ENCODE results near the gene SBK2. TPM values are rescaled to one million over a fixed set of nuclear protein-coding genes. Genes with fewer than 3 reads are reported as not detected.

The SBK2 gene
- polyA plus RNA-seq, 1 of the 3 experiments (the other 2 are of a cell fraction), result 0.20 TPM

DNA sequence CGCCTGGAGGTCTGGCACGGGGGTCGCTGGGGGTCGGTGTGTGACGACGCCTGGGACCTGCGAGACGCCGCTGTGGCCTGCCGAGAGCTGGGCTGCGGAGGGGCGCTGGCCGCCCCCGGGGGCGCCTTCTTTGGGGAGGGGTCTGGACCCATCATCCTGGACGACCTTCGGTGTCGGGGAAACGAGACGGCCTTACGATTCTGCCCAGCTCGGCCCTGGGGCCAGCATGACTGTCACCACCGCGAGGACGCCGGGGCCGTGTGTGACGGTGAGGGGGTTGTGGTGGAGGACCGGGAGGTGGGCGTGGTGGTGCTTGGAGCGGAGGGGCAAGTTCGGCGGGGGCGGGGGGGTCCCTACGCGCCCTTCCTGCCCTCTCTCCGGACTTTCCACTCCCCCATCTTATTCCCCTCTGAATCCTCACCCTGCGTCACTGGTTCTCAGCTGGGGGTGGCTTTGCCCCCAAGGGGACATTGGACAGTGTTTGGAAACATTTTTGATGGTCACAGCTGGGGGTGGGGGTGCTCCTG lies 43.2 kb downstream of the SBK2 start:
- no peaks in the 10 kb centered on the region for H4K20me1 ChIP-seq (ENCODE audit: insufficient read depth)
- DNase-seq, result no peak
- peaks cover 0 to 34% of the 10 kb centered on the region in 2 experiments; a peak in 1 of 4 replicates for H3K4me1 ChIP-seq (ENCODE audit: control insufficient read depth in 1 of 2, insufficient read depth in 2 of 2, low read depth in 1 of 2, low read length in 1 of 2)
- H3K79me2 ChIP-seq (ENCODE audit: insufficient read depth), result no peaks in the 10 kb centered on the region
- no peak overlapping the region; the same call in 1 of the 2 replicates for H3K4me2 ChIP-seq
- peaks cover 10% of the 10 kb centered on the region for H3F3A ChIP-seq (replicated peaks; ENCODE audit: insufficient read depth)
- no peaks in the 10 kb centered on the region for H3K9me3 ChIP-seq
- POLR2A ChIA-PET, result interaction anchor here (0.7 kb wide), 1 partner anchor 17 kb away, joined by 3 read pairs; no protein-coding TSS in a partner anchor
- TF ChIP-seq RCOR1 (IDR thresholded peaks at IDR 0.05; ENCODE audit: low read length) (no peak), MXI1 (IDR thresholded peaks at IDR 0.05; ENCODE audit: low read depth, low read length) (no peak), CHD2 (IDR thresholded peaks at IDR 0.05; ENCODE audit: low read length, partially characterized antibody) (no peak)
- peak overlapping the region in 1 of 2 experiments; percentile 25; a peak in 1 of 4 replicates for H3K27ac ChIP-seq (ENCODE audit: low read depth in 2 of 2, low read length in 1 of 2)
- no peaks in the 10 kb centered on the region for H3K36me3 ChIP-seq (replicated peaks in 1 of 2; ENCODE audit: control insufficient read depth in 1 of 2, insufficient read depth in 2 of 2, low read length in 1 of 2)
- CTCF ChIA-PET, result interaction anchor here (0.5 to 15.1 kb wide), 4 partner anchors 11 to 139 kb away, joined by 3 to 162 read pairs (median 18); partner anchors contain the start of gene ZNF865
- H2AFZ ChIP-seq (ENCODE audit: low read depth), result no peak overlapping the region
- 81% methylated on average over 17 of the region's 38 CpGs for WGBS (ENCODE audit: low lambda C conversion rate)
- no peak overlapping the region for H3K9ac ChIP-seq
- H3K4me3 ChIP-seq (ENCODE audit: low read depth in 2 of 2, low read length in 1 of 2), result no peak overlapping the region
- no peaks in the 10 kb centered on the region for H3K9me2 ChIP-seq
- no peaks in the 10 kb centered on the region for H3K27me3 ChIP-seq (ENCODE audit: insufficient read depth)

GRCh38 chr19:55493052-55493644 lies 43.8 kb downstream of the SBK2 start:
- no peaks in the 10 kb centered on the region for H3K9me3 ChIP-seq
- CTCF ChIA-PET, result interaction anchor here (6.3 to 15.1 kb wide), 2 partner anchors 12 to 25 kb away, joined by 31 to 162 read pairs; no protein-coding TSS in a partner anchor
- H3K4me2 ChIP-seq, result peak overlapping the region; percentile 34; the same call in 1 of the 2 replicates
- WGBS (ENCODE audit: low lambda C conversion rate), result 69% methylated on average over 17 of the region's 18 CpGs
- no peaks in the 10 kb centered on the region for H4K20me1 ChIP-seq (ENCODE audit: insufficient read depth)
- no peak overlapping the region for H3K9ac ChIP-seq
- H3F3A ChIP-seq (replicated peaks; ENCODE audit: insufficient read depth), result peaks cover 10% of the 10 kb centered on the region
- peak overlapping the region; percentile 23; the same call in 1 of the 2 replicates for H2AFZ ChIP-seq (ENCODE audit: low read depth)
- peak overlapping the region in 1 of 2 experiments; percentile 25; a peak in 1 of 4 replicates for H3K27ac ChIP-seq (ENCODE audit: low read depth in 2 of 2, low read length in 1 of 2)
- H3K4me1 ChIP-seq (ENCODE audit: control insufficient read depth in 1 of 2, insufficient read depth in 2 of 2, low read depth in 1 of 2, low read length in 1 of 2), result peaks cover 0 to 39% of the 10 kb centered on the region in 2 experiments; a peak in 1 of 4 replicates
- no peaks in the 10 kb centered on the region for H3K27me3 ChIP-seq (ENCODE audit: insufficient read depth)
- no peaks in the 10 kb centered on the region for H3K9me2 ChIP-seq
- no peaks in the 10 kb centered on the region for H3K79me2 ChIP-seq (ENCODE audit: insufficient read depth)
- POLR2A ChIA-PET, result interaction anchor here (0.7 to 1.1 kb wide), 2 partner anchors 16 to 17 kb away, joined by 3 read pairs; no protein-coding TSS in a partner anchor
- no peak for DNase-seq
- no peak overlapping the region for H3K4me3 ChIP-seq (ENCODE audit: low read depth in 2 of 2, low read length in 1 of 2)
- TF ChIP-seq RFX5 (IDR thresholded peaks at IDR 0.05; ENCODE audit: low read length) (no peak), ELF1 (IDR thresholded peaks at IDR 0.05) (no peak), PBX3 (IDR thresholded peaks at IDR 0.05) (no peak), SIN3A (IDR thresholded peaks at IDR 0.05; ENCODE audit: borderline replicate concordance, low read depth, low read length) (no peak), FOXM1 (IDR thresholded peaks at IDR 0.05; ENCODE audit: low read depth) (no peak), RCOR1 (IDR thresholded peaks at IDR 0.05; ENCODE audit: low read length) (no peak)
- TF ChIP-seq, protein P1, sequence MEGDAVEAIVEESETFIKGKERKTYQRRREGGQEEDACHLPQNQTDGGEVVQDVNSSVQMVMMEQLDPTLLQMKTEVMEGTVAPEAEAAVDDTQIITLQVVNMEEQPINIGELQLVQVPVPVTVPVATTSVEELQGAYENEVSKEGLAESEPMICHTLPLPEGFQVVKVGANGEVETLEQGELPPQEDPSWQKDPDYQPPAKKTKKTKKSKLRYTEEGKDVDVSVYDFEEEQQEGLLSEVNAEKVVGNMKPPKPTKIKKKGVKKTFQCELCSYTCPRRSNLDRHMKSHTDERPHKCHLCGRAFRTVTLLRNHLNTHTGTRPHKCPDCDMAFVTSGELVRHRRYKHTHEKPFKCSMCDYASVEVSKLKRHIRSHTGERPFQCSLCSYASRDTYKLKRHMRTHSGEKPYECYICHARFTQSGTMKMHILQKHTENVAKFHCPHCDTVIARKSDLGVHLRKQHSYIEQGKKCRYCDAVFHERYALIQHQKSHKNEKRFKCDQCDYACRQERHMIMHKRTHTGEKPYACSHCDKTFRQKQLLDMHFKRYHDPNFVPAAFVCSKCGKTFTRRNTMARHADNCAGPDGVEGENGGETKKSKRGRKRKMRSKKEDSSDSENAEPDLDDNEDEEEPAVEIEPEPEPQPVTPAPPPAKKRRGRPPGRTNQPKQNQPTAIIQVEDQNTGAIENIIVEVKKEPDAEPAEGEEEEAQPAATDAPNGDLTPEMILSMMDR (IDR thresholded peaks at IDR 0.05), result no peak
- H3K36me3 ChIP-seq (replicated peaks in 1 of 2; ENCODE audit: control insufficient read depth in 1 of 2, insufficient read depth in 2 of 2, low read length in 1 of 2), result no peaks in the 10 kb centered on the region
